ENCODE results near the gene PTPRN2.
A peak's percentile ranks its signal among the peaks of the same experiment; 100 is the strongest.

The PTPRN2 gene

GRCh38 chr7:157805713-157806112, 781.9 kb downstream of the PTPRN2 start:
- DNase-seq (ENCODE audit: low spot score) = peak; percentile 29

- DNase-seq (ENCODE audit: low spot score) = no peak
Measured at GRCh38 chr7:157803906-157804305, 783.7 kb downstream of the PTPRN2 start.

DNA sequence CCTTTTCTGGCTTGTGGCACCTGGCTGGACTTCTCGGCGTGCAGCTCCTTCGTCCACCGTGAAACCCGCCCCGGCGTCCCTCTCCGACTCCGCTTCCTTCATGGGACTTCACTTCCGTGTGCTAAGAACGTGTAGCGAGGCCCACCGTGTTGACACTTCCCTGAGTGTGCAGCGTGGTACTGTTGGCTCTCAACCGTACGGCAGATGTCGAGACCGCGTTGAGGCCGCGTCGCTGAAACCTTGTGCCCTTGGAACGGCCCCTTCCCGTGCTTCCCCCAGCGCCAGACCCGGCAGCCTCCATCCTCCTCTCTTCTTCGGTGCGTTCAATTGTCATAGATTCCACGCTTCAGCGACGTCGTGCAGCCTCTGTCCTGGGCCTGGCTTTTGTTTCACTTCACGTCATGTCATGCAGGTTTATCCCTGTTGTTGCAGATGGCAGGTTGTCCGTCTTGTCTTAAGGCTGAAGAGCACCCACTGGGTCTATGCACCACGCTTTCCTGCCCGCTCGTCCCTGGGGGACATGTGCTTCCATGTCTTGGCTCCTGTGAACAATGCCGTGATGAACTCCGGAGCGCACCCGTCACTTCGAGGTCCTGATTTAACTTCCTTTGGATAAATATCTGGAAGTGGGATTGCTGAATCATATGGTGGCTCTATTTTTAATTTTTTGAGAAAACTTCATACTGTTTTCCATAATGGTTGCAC, 785.5 kb downstream of the PTPRN2 start:
- DNase-seq (ENCODE audit: low spot score) = no peak

- no peak for DNase-seq (ENCODE audit: low spot score)
Measured at GRCh38 chr7:157801113-157801512, 786.5 kb downstream of the PTPRN2 start.

DNA sequence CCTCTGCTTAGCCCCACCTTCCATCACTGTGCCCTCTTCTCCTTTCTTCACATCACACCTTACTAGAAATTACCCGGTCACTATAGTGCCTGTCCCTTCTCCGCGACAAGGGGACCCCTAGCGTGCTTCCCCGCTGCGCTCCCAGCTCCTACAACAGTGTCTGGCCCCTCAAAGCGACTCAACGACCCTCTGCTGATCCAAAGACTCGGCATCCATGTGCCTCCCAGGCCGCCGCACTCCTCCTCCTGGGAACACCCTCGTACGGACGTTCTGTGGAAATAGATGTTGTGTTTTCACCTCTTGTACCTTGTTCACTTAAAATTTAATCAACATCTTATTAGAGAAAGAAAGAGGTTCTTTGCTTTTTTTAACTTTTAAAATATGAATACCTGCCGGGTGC, 787.3 kb downstream of the PTPRN2 start:
- no peak for DNase-seq (ENCODE audit: low spot score)

DNA sequence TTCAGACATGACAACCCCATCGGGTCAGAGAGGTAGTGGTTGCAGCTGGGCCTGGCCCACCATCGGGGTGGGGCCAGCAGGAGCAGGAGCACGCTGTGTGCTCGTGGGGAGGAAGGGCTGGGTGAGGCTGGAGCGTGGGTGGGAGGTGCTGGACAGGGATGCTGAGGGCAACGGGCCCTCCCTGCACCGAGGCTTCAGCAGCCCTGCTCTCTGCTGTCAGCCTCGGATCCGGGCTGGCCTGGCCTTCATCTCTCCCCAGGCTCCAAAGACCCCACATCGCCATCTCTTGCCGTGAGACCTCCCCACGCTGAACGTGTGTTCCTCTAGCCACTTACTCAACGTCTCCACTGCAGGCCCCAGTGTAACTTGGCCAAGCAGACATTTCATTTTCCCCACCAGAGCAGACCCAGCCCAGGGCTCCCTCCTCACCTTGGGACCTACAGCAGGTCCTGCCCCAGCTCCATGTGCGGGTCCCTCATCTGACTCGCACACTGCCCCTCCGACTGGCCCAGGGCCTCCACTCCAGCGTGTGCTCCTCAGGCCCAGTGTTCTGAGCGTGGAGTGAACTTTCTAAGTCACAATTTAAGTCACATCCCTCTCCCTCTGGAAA, 788.4 kb downstream of the PTPRN2 start:
- no peak for DNase-seq (ENCODE audit: low spot score)

GRCh38 chr7:157797361-157797760, 790.3 kb downstream of the PTPRN2 start:
- DNase-seq (ENCODE audit: low spot score) = no peak

DNA sequence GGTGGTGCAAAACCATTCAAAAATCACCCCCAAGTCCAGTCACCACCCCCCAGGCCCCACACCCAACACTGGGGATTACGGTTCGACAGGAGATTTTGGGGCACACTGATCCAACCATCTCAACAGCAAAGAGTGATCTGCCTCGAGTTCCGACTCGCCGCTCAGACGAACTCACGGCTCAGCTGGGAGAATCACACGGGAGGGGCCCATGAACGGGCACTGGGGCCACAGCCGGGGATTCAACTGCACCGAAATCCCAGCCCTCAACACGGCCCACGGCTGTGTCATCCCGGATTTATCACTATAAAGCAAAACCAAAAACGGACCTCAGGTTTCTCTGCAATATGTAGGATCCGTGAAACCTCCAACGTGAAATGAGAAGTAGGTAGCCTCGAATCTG, 790.8 kb downstream of the PTPRN2 start:
- DNase-seq (ENCODE audit: low spot score) = no peak

DNA sequence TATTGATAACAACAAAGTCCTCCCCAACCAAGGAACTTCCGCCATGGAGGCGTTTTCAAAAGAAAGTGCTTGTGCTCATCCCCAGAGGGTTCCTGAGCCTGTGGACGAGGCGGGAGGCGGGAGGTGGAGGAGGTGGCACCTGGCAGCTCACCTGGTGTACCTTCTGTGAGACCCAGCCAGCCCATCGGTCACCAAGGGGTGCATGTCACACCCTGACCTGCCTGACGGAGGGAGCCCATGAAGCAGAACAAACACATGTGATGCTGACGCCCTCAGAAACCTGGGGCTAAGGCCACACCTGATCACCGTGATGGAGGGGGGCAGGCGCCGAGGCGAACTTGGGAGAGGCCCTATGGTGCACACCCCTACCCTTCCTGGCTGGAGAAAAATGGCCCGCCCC, 792.0 kb downstream of the PTPRN2 start:
- DNase-seq (ENCODE audit: low spot score) = no peak

GRCh38 chr7:157795199-157795598, 792.4 kb downstream of the PTPRN2 start:
- no peak for DNase-seq (ENCODE audit: low spot score)

GRCh38 chr7:157794746-157795065, 792.9 kb downstream of the PTPRN2 start:
- DNase-seq (ENCODE audit: low spot score) = no peak

GRCh38 chr7:157793973-157794745, 793.5 kb downstream of the PTPRN2 start:
- DNase-seq (ENCODE audit: low spot score) = no peak

DNA sequence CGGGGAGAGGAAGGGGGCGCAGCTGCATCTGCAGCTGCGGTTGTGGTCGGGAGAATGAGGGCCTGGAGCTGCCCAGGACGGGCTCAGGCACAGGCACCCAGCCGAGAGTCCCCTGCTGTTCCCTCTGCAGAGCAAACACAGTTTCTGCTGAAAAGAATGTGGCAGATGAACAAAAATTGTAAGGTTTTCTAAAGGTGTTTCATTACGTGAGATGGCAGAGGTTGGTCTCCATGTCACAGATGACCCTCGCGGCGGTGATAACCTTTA, 794.6 kb downstream of the PTPRN2 start:
- no peak for DNase-seq (ENCODE audit: low spot score)

- DNase-seq (ENCODE audit: low spot score) = no peak
Measured at GRCh38 chr7:157792241-157793086, 795.2 kb downstream of the PTPRN2 start.

GRCh38 chr7:157791666-157792065, 796.0 kb downstream of the PTPRN2 start:
- no peak for DNase-seq (ENCODE audit: low spot score)

DNA sequence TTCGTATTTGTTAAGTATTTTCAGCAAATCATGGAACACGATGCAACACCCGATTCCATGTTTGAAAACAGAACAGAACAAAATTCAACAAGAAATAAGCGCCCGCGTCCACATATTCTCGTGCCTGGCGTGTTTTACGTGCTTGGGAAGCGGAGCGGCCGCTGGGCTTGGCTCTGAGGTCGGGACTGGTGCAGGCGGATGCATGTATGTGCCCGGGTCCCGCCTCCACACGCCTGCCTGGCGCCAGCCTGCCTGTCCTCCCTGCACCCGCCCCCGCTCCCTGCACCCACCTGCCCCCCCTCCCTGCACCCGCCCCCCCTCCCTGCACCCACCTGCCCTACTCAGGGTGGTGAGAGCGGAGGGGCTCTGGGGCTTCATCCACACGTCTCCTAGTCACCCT, 796.4 kb downstream of the PTPRN2 start:
- DNase-seq (ENCODE audit: low spot score) = no peak

DNA sequence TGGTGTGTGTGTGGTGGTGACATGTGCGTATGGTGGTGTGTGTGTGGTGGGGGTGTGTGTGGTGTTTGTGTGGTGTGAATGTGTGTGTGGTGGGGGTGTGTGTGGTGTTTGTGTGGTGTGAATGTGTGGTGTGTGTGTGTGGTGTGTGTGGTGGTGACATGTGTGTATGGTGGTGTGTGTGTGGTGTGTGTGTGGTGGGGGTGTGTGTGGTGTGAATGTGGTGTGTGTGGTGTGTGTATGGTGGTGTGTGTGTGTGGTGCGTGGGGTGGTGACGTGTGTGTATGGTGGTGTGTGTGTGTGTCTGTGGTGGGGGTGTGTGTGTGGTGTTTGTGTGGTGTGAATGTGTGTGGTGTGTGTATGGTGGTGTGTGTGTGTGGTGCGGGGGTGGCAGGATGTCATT, 797.7 kb downstream of the PTPRN2 start:
- no peak for DNase-seq (ENCODE audit: low spot score)

GRCh38 chr7:157789094-157789493, 798.5 kb downstream of the PTPRN2 start:
- DNase-seq (ENCODE audit: low spot score) = no peak

GRCh38 chr7:157788573-157788972, 799.0 kb downstream of the PTPRN2 start:
- DNase-seq (ENCODE audit: low spot score) = no peak

- DNase-seq (ENCODE audit: low spot score) = no peak
Measured at GRCh38 chr7:157787275-157787701, 800.3 kb downstream of the PTPRN2 start.

- no peak for DNase-seq (ENCODE audit: low spot score)
Measured at GRCh38 chr7:157786375-157787274, 801.0 kb downstream of the PTPRN2 start.
